Measurements from ENCODE around the gene CTIF. TPM values are rescaled to one million over a fixed set of nuclear protein-coding genes. Genes with fewer than 3 reads are reported as not detected.
A peak's percentile ranks its signal among the peaks of the same experiment; 100 is the strongest.

Gene CTIF
- total and polyA plus RNA-seq, 4 experiments from 2014 or later, result 5.2 to 6.5 TPM; not detected in 2

DNA sequence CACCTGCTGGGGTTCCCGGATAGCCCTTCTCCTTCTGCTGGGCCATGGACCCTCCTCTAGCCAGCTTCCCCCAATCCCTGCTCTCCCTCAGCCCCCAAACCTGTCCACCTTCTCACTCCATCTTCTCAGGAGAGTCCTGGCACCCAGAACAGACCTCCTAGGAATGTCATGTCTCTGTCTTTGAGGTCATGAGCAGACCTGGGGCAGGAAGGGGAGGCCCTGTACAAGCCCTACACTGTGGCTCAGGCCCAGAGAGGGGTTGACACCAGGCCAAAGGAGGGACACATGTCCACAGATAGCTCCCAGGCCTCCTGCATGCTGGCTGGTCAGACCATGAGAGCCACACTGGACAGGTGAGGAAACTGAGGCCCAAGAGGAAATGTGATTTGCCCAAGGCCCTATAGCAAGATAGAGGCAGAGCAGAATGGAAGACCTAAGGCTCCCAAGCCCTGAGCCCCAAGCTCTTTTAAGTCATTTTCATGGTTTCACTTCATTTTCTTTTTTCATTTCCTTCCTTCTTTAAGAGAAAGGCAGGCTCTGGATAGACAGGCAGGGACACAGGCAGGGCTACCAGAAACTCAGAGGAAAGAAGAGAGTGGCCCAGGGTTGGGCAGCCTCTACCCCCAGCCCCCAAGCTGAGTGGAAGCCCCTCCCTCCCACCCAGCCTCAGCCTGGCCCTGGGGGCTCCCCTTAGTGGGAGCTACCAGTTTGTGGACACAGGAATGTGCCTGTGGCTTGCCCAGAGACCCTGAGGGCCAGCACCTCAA lies 252.2 kb downstream of the CTIF start:
- CTCF ChIA-PET (ENCODE audit: partially characterized antibody), result interaction anchor here (1.5 kb wide), 2 partner anchors 14 to 122 kb away, joined by 3 to 4 read pairs; no protein-coding TSS in a partner anchor
- H3K9me3 Mint-ChIP-seq, result no peaks in the 10 kb centered on the region
- H3K27ac ChIP-seq (ENCODE audit: low read depth, low read length), result no peak overlapping the region
- H3K9me3 ChIP-seq (ENCODE audit: control insufficient read depth in 1 of 2, low read length in 2 of 2), result no peaks in the 10 kb centered on the region
- no peak for DNase-seq
- no peak overlapping the region for H3K4me3 Mint-ChIP-seq
- H3K4me1 Mint-ChIP-seq, result peaks cover 3 to 9% (median 5%) of the 10 kb centered on the region in 4 donors
- no peaks in the 10 kb centered on the region for H3K27me3 ChIP-seq (ENCODE audit: insufficient read depth, low read length)
- H3K27ac Mint-ChIP-seq, result peak overlapping the region in 2 of 7 donors; percentile 43 to 85
- intact Hi-C loops (cut with micrococcal nuclease), result no loop called here
- no peak overlapping the region for H3K4me3 ChIP-seq (ENCODE audit: low read length in 2 of 2)
- H3K4me1 ChIP-seq (ENCODE audit: insufficient read depth, low read length), result peaks cover 3% of the 10 kb centered on the region
- POLR2A ChIA-PET (ENCODE audit: partially characterized antibody), result no interaction called here
- H3K27me3 Mint-ChIP-seq, result no peaks in the 10 kb centered on the region
- H3K36me3 Mint-ChIP-seq, result no peaks in the 10 kb centered on the region
- H3K36me3 ChIP-seq (ENCODE audit: insufficient read depth, low read length), result no peaks in the 10 kb centered on the region

DNA sequence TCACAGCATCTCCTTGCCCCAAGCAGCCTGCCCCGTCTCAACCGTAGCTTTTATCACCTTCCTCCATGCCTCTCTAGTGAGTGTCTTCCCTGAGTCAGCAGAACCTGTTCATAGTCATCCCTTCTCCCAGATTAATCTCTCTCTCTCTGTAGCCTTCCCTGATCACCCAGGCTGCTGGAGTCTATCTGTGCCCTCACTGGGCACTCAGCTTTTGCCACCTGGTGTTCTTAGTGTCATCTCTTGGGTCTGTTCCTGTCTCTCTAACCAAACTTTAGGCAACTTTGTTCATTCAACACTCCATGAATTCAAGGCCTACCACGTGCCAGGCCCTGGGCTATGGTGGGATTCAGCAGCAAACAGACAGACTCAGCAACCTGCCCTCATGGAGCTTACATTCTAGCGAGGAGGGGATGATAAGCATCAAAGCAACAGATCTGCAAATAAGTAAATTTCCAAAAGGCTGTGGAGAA lies 252.8 kb downstream of the CTIF start:
- Histone ChIP-seq H3K27ac (ENCODE audit: low read depth, low read length) (no peak overlapping the region), H3K27me3 (ENCODE audit: insufficient read depth, low read length) (no peaks in the 10 kb centered on the region), H3K4me1 (ENCODE audit: insufficient read depth, low read length) (peaks cover 2% of the 10 kb centered on the region), H3K9me3 (ENCODE audit: control insufficient read depth in 1 of 2, low read length in 2 of 2) (no peaks in the 10 kb centered on the region), H3K4me3 (ENCODE audit: low read length in 2 of 2) (no peak overlapping the region), H3K36me3 (ENCODE audit: insufficient read depth, low read length) (no peaks in the 10 kb centered on the region)
- Mint-ChIP-seq H3K27me3 (no peaks in the 10 kb centered on the region), H3K9me3 (no peaks in the 10 kb centered on the region), H3K4me3 (no peak overlapping the region), H3K4me1 (peaks cover 3 to 6% (median 5%) of the 10 kb centered on the region in 4 donors), H3K27ac (peak overlapping the region in 3 of 7 donors; percentile 42 to 85 (median 48)), H3K36me3 (no peaks in the 10 kb centered on the region)
- intact Hi-C loops (cut with micrococcal nuclease), result no loop called here
- DNase-seq, result no peak
- CTCF ChIA-PET (ENCODE audit: partially characterized antibody), result interaction anchor here (1.5 kb wide), 1 partner anchor 15 kb away, joined by 3 read pairs; no protein-coding TSS in a partner anchor
- POLR2A ChIA-PET (ENCODE audit: partially characterized antibody), result interaction anchor here (1.4 kb wide), 1 partner anchor 42 kb away, joined by 4 read pairs; no protein-coding TSS in a partner anchor

DNA sequence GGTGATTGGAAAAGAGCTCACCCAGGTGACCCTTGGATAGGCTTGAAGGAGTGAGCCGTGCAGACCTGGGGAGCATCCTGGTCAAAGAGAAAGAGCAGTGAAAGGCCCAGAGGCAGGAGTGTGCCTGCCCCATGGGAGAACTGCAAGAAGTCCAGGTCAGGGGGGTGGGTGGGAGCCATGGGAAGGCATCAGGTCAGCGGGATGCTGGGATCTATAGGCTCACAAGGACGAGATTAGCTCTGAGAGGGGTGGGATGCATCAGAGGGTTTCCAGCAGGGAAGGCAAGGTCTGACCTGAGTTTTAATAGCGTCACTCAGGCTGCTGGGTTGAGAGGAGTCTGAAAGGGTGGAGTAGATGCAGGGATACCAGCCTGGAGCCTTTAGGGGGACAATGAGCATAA lies 253.3 kb downstream of the CTIF start:
- intact Hi-C loops (cut with micrococcal nuclease), result no loop called here
- Mint-ChIP-seq H3K27me3 (no peaks in the 10 kb centered on the region), H3K27ac (peak overlapping the region in 1 of 7 donors; percentile 85), H3K36me3 (no peaks in the 10 kb centered on the region), H3K9me3 (no peaks in the 10 kb centered on the region), H3K4me3 (no peak overlapping the region), H3K4me1 (peaks cover 3 to 6% (median 5%) of the 10 kb centered on the region in 4 donors)
- Histone ChIP-seq H3K9me3 (ENCODE audit: control insufficient read depth in 1 of 2, low read length in 2 of 2) (no peaks in the 10 kb centered on the region), H3K27ac (ENCODE audit: low read depth, low read length) (no peak overlapping the region), H3K27me3 (ENCODE audit: insufficient read depth, low read length) (no peaks in the 10 kb centered on the region), H3K4me3 (ENCODE audit: low read length in 2 of 2) (no peak overlapping the region), H3K36me3 (ENCODE audit: insufficient read depth, low read length) (no peaks in the 10 kb centered on the region), H3K4me1 (ENCODE audit: insufficient read depth, low read length) (no peaks in the 10 kb centered on the region)
- DNase-seq, result no peak
- CTCF ChIA-PET (ENCODE audit: partially characterized antibody), result interaction anchor here (1.5 kb wide), 1 partner anchor 15 kb away, joined by 3 read pairs; no protein-coding TSS in a partner anchor
- POLR2A ChIA-PET (ENCODE audit: partially characterized antibody), result interaction anchor here (1.4 kb wide), 1 partner anchor 42 kb away, joined by 4 read pairs; no protein-coding TSS in a partner anchor

DNA sequence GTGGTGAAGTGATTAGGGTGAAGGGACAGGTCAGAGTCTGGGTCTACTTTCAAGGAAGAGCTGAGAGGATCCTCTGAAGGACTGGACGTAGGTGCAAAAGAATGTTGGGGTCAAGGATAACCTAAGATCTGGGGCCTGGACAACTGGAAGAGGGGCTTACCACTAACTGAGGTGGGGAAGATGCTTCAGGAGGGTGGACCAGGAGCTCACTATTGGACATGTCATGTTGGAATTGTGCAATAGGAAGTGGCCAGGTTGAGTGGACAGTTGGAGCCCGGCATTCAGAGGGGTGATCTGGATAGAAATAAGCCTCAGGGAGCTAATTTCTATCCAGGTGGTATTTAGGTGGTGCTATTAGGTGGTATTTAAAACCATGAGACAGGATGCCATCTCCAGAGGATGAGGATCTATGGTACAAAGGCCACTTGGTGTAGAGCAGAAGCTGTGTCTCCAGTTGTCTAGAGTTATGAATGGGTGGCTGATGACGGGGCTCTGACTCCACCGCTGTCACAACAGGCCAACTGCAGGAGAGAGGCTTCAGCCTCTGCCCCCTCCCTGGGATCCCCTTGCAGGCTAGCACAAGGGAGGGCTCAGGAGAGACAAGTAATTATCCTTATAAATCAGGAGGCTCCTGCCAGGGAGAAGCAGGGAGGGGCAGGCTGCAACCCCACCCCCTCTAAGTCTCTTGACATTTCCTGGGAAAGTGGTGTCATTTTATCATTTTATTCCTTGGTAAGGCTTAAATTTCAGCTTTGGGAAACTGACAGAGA lies 254.0 kb downstream of the CTIF start:
- Histone ChIP-seq H3K4me3 (ENCODE audit: low read length in 2 of 2) (no peak overlapping the region), H3K36me3 (ENCODE audit: insufficient read depth, low read length) (no peaks in the 10 kb centered on the region), H3K4me1 (ENCODE audit: insufficient read depth, low read length) (peaks cover 4% of the 10 kb centered on the region), H3K27me3 (ENCODE audit: insufficient read depth, low read length) (no peaks in the 10 kb centered on the region), H3K9me3 (ENCODE audit: control insufficient read depth in 1 of 2, low read length in 2 of 2) (no peaks in the 10 kb centered on the region), H3K27ac (ENCODE audit: low read depth, low read length) (no peak overlapping the region)
- intact Hi-C loops (cut with micrococcal nuclease), result no loop called here
- POLR2A ChIA-PET (ENCODE audit: partially characterized antibody), result interaction anchor here (1.4 kb wide), 1 partner anchor 41 kb away, joined by 4 read pairs; no protein-coding TSS in a partner anchor
- CTCF ChIA-PET (ENCODE audit: partially characterized antibody), result no interaction called here
- peaks cover 4 to 8% (median 6%) of the 10 kb centered on the region in 4 donors for H3K4me1 Mint-ChIP-seq
- H3K27ac Mint-ChIP-seq, result no peak overlapping the region
- no peak overlapping the region for H3K4me3 Mint-ChIP-seq
- no peak for DNase-seq
- no peaks in the 10 kb centered on the region for H3K27me3 Mint-ChIP-seq
- no peaks in the 10 kb centered on the region for H3K36me3 Mint-ChIP-seq
- no peaks in the 10 kb centered on the region for H3K9me3 Mint-ChIP-seq

DNA sequence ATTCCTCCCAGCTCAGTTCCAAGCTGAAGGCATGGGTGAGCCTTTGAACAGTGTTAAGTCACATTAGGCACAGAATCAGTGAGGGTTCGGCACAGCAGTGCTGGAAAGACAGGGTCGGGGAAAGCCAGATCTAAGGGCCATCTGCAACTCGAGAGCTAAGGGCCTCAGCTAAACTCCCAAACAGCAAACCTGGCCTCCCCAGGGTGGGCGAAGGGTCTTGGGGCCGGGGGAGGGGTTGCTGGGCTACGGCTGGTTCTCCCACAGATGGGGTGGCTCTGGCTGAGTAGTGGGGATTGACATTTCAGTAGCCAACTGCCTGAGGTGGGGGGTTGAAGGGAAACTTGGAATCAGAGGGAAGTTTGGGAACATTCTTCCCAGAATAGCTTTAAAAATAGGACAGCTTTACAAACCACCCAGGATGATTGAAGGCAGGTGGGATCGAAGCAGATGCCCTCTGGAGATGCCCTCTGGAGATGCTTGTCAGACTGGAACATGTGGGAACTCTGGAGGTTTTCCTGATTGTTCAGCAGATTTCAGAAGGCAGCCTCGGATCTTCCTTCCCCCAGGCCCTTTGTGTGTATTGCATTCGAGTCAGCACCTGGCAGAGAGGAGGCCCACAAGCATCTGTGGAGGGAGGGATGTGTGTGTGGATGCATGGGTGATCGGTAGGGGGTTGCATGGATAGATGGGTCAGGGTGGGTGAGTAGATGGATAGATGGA lies 255.6 kb downstream of the CTIF start:
- no peaks in the 10 kb centered on the region for H3K36me3 ChIP-seq (ENCODE audit: insufficient read depth, low read length)
- Mint-ChIP-seq H3K4me3 (no peak overlapping the region), H3K27me3 (no peaks in the 10 kb centered on the region), H3K4me1 (peaks cover 4 to 12% (median 8%) of the 10 kb centered on the region in 4 donors), H3K9me3 (no peaks in the 10 kb centered on the region), H3K27ac (peak overlapping the region in 2 of 7 donors; percentile 10 to 57), H3K36me3 (no peaks in the 10 kb centered on the region)
- POLR2A ChIA-PET (ENCODE audit: partially characterized antibody), result interaction anchor here (0.8 to 1.1 kb wide), 2 partner anchors 17 to 74 kb away, joined by 3 read pairs; no protein-coding TSS in a partner anchor
- no peaks in the 10 kb centered on the region for H3K27me3 ChIP-seq (ENCODE audit: insufficient read depth, low read length)
- peaks cover 7% of the 10 kb centered on the region for H3K4me1 ChIP-seq (ENCODE audit: insufficient read depth, low read length)
- no peak overlapping the region for H3K27ac ChIP-seq (ENCODE audit: low read depth, low read length)
- DNase-seq, result no peak
- H3K4me3 ChIP-seq (ENCODE audit: low read length in 2 of 2), result no peak overlapping the region
- CTCF ChIA-PET (ENCODE audit: partially characterized antibody), result no interaction called here
- H3K9me3 ChIP-seq (ENCODE audit: control insufficient read depth in 1 of 2, low read length in 2 of 2), result no peaks in the 10 kb centered on the region
- intact Hi-C loops (cut with micrococcal nuclease), result no loop called here

DNA sequence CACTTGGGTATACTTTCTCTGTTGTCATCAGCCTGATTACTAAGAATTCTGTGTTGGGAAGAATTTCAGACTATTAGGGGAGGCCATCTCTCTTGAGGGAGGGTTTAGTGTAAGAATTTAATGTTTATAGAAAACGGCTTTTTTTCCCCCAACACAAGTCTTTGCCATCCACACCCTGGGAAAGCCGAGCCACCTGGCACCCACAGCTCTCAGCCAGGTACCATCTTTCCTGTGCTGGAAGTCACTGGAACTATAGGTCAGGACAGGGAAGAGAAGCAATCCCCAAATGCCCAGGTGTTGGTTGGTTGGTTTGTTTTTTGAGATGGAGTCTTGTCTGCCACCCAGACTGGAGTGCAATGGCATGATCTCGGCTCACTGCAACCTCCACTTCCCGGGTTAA lies 256.9 kb downstream of the CTIF start:
- H3K27me3 ChIP-seq (ENCODE audit: insufficient read depth, low read length), result no peaks in the 10 kb centered on the region
- no peaks in the 10 kb centered on the region for H3K36me3 ChIP-seq (ENCODE audit: insufficient read depth, low read length)
- no peaks in the 10 kb centered on the region for H3K36me3 Mint-ChIP-seq
- no peaks in the 10 kb centered on the region for H3K27me3 Mint-ChIP-seq
- CTCF ChIA-PET (ENCODE audit: partially characterized antibody), result interaction anchor here (1.4 kb wide), 1 partner anchor 247 kb away, joined by 3 read pairs; no protein-coding TSS in a partner anchor
- peaks cover 8 to 12% (median 12%) of the 10 kb centered on the region in 4 donors for H3K4me1 Mint-ChIP-seq
- H3K27ac Mint-ChIP-seq, result no peak overlapping the region
- POLR2A ChIA-PET (ENCODE audit: partially characterized antibody), result no interaction called here
- intact Hi-C loops (cut with micrococcal nuclease), result no loop called here
- H3K9me3 Mint-ChIP-seq, result no peaks in the 10 kb centered on the region
- no peak overlapping the region for H3K4me3 Mint-ChIP-seq
- DNase-seq, result no peak
- H3K4me1 ChIP-seq (ENCODE audit: insufficient read depth, low read length), result peaks cover 8% of the 10 kb centered on the region
- no peak overlapping the region for H3K4me3 ChIP-seq (ENCODE audit: low read length in 2 of 2)
- no peak overlapping the region for H3K27ac ChIP-seq (ENCODE audit: low read depth, low read length)
- no peaks in the 10 kb centered on the region for H3K9me3 ChIP-seq (ENCODE audit: control insufficient read depth in 1 of 2, low read length in 2 of 2)

Measured in CD4-positive, alpha-beta memory T cell (primary cell).